ENCODE data around the gene UROC1. TPM values are rescaled to one million over a fixed set of nuclear protein-coding genes. Genes with fewer than 3 reads are reported as not detected.

The UROC1 gene
- total and polyA plus RNA-seq, 9 of the 15 experiments (the other 6 are each of a cell fraction or from before 2014, with no cell fraction given) = not detected

GRCh38 chr3:126493051-126493450 lies 24.5 kb downstream of the UROC1 start:
- ChIA-PET CTCF (ENCODE audit: low intra/inter-chr PET ratio) (no interaction called here), POLR2A (interaction anchor here (0.6 kb wide), 1 partner anchor 244 kb away, joined by 3 read pairs; no protein-coding TSS in a partner anchor)
- no peak overlapping the region for H3K4me2 ChIP-seq (ENCODE audit: insufficient read depth, low read length)

DNA sequence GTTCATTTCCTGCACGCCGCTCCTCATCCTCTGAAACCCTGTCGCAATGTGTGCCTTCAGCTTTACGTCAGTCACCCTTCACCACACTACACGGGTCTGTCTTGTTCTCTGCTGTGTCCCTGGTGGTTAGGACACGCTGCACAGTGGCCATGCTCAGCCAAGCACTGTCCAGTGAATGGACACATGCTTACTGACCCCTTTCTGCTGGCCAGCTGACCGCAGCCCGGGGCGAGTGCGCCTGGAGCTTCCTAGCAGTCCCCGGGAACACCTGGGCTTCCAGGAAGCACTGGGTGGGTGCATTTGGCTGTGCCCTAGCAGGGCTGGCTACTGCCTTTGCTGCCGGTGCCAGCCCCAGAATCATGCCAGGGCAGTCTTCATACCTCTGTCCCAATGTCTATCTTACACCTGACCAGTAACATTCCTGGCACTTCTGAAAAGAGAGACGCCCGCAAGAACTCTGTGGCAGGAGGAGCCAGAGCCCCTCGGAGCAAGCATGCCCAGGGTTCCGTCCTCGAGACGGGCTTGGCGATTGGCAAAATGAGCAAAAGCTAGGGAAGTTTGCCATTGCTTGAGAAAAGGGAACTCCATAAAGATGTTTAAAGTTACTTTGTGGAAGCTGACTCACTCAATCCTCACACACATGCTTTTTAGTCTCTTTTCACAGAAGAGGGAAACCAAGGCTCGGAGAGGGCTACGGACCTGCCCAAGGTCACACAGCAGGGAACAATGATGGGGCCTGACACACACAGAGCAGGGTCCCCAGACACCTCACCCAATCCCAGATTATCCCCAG lies 26.2 kb downstream of the UROC1 start:
- Histone ChIP-seq H3K9me1 (ENCODE audit: control insufficient read depth, insufficient read depth, low read length) (no peaks in the 10 kb centered on the region), H3K27me3 (ENCODE audit: control insufficient read depth in 2 of 2, insufficient read depth in 2 of 2, low read length in 2 of 2) (peaks cover 10 to 51% of the 10 kb centered on the region in 2 experiments; a peak in 4 of 5 replicates), H3K4me2 (ENCODE audit: insufficient read depth, low read length) (no peak overlapping the region), H3K9ac (ENCODE audit: insufficient read depth in 1 of 2, low read depth in 2 of 2, low read length in 2 of 2) (no peak overlapping the region), H3K79me2 (ENCODE audit: control insufficient read depth, insufficient read depth, low read length) (no peaks in the 10 kb centered on the region), H2AFZ (ENCODE audit: low read depth, low read length) (no peak overlapping the region), H3K4me3 (no peak overlapping the region), H3K4me1 (replicated peaks in 1 of 2; ENCODE audit: control insufficient read depth in 2 of 2, insufficient read depth in 2 of 2, low read length in 2 of 2) (no peaks in the 10 kb centered on the region; a peak in 1 of 5 replicates), H3K27ac (ENCODE audit: extremely low read depth, low read depth, low read length) (no peak overlapping the region), H3K36me3 (ENCODE audit: control insufficient read depth, insufficient read depth, low read length) (no peaks in the 10 kb centered on the region), H3K9me3 (replicated peaks; ENCODE audit: control insufficient read depth, insufficient read depth, low read depth, low read length) (no peaks in the 10 kb centered on the region), H4K20me1 (replicated peaks; ENCODE audit: control insufficient read depth, insufficient read depth, low read length) (no peaks in the 10 kb centered on the region; the same call in 1 of the 2 replicates)
- in situ Hi-C loops (cut with MboI) (no loop called here), intact Hi-C loops (cut with micrococcal nuclease) (no loop called here)
- FAIRE-seq = no peak
- ATAC-seq = no peak
- POLR2A ChIA-PET = no interaction called here
- no peak for DNase-seq (ENCODE audit: extremely low read depth in 1 of 4, low spot score in 3 of 4)
- TF ChIP-seq TCF15 (CRISPR knock-in tag; IDR thresholded peaks at IDR 0.05) (no peak), HDAC1 (IDR thresholded peaks at IDR 0.05) (no peak), UBTF (IDR thresholded peaks at IDR 0.05; ENCODE audit: borderline replicate concordance in 1 of 2, low read depth in 2 of 2, low read length in 2 of 2) (no peak)
- no TSS peak for BruUV-seq (replicated peaks)
- WGBS (ENCODE audit: insufficient coverage, low coverage, missing lambda C conversion rate) = 8% methylated on average over 20 of the region's 21 CpGs
- CTCF ChIA-PET (ENCODE audit: low intra/inter-chr PET ratio) = no interaction called here

More at GRCh38 chr3:126493051-126493450, 24.5 kb downstream of the UROC1 start:
- no peaks in the 10 kb centered on the region; the same call in 1 of the 2 replicates for H4K20me1 ChIP-seq (replicated peaks; ENCODE audit: control insufficient read depth, insufficient read depth, low read length)
- peaks cover 10 to 58% of the 10 kb centered on the region in 2 experiments; a peak in 4 of 5 replicates for H3K27me3 ChIP-seq (ENCODE audit: control insufficient read depth in 2 of 2, insufficient read depth in 2 of 2, low read length in 2 of 2)
- in situ Hi-C loops (cut with MboI) = no loop called here
- H3K4me1 ChIP-seq (replicated peaks in 1 of 2; ENCODE audit: control insufficient read depth in 2 of 2, insufficient read depth in 2 of 2, low read length in 2 of 2) = no peaks in the 10 kb centered on the region
- no peak overlapping the region for H2AFZ ChIP-seq (ENCODE audit: low read depth, low read length)
- BruUV-seq (replicated peaks) = no TSS peak
- intact Hi-C loops (cut with micrococcal nuclease) = no loop called here
- FAIRE-seq = no peak
- no peak overlapping the region for H3K4me3 ChIP-seq
- no peak for TF ChIP-seq NFRKB (IDR thresholded peaks at IDR 0.05; ENCODE audit: low read depth)
- no peak for TF ChIP-seq FOXJ3 (CRISPR knock-in tag; IDR thresholded peaks at IDR 0.05)
- H3K79me2 ChIP-seq (ENCODE audit: control insufficient read depth, insufficient read depth, low read length) = no peaks in the 10 kb centered on the region
- H3K36me3 ChIP-seq (ENCODE audit: control insufficient read depth, insufficient read depth, low read length) = no peaks in the 10 kb centered on the region
- no peak for DNase-seq (ENCODE audit: extremely low read depth in 1 of 4, low spot score in 3 of 4)
- H3K9me1 ChIP-seq (ENCODE audit: control insufficient read depth, insufficient read depth, low read length) = no peaks in the 10 kb centered on the region
- no peak for ATAC-seq
- no peaks in the 10 kb centered on the region for H3K9me3 ChIP-seq (replicated peaks; ENCODE audit: control insufficient read depth, insufficient read depth, low read depth, low read length)
- 2% methylated on average over 12 of the region's 14 CpGs for WGBS (ENCODE audit: insufficient coverage, low coverage, missing lambda C conversion rate)
- H3K27ac ChIP-seq (ENCODE audit: extremely low read depth, low read depth, low read length) = no peak overlapping the region
- H3K9ac ChIP-seq (ENCODE audit: insufficient read depth in 1 of 2, low read depth in 2 of 2, low read length in 2 of 2) = no peak overlapping the region
